Lung (tissue), 12 donors: ENCODE results near the gene BMP6. TPM values are rescaled to one million over a fixed set of nuclear protein-coding genes. Genes with fewer than 3 reads are reported as not detected.

Experiments used
- ATAC-seq: fragments of 200-7000 bp; cut with Tn5 transposase; one replicate; pipeline ENCODE4 v1.9.1; 2020; ENCODE audit warnings: moderate number of reproducible peaks; ENCODE audit not compliant: insufficient read depth, low FRiP score
- DNase-seq, 3 donors: peaks; one replicate each; pipeline ENCODE4 v3.0.0-alpha.2; 2013 to 2017
- H3K27ac ChIP-seq, 2 donors: one replicate each; pipeline ENCODE4 v1.5.1; 2013; ENCODE audit warnings: mild to moderate bottlenecking in 2 of 2, moderate library complexity in 2 of 2, control low read depth in 1 of 2, inconsistent platforms in 1 of 2, low read depth in 1 of 2, low read length in 1 of 2
- H3K27me3 ChIP-seq, 3 donors: one replicate each; pipeline ENCODE4 v1.5.1; 2013; ENCODE audit warnings: low read length in 2 of 3; ENCODE audit not compliant: control insufficient read depth in 3 of 3, insufficient read depth in 3 of 3
- H3K36me3 ChIP-seq, 4 donors: one replicate each; pipeline ENCODE4 v1.5.1; 2013; ENCODE audit warnings: low read length in 4 of 4, mild to moderate bottlenecking in 1 of 4, moderate library complexity in 1 of 4; ENCODE audit not compliant: control insufficient read depth in 4 of 4, insufficient read depth in 4 of 4
- H3K4me1 ChIP-seq, 5 donors: one replicate each; pipeline ENCODE4 v1.5.1; 2013; ENCODE audit warnings: low read length in 5 of 5, mild to moderate bottlenecking in 2 of 5, moderate library complexity in 1 of 5; ENCODE audit not compliant: control insufficient read depth in 5 of 5, insufficient read depth in 5 of 5
- H3K4me3 ChIP-seq: one replicate; pipeline ENCODE4 v1.5.1; 2013; ENCODE audit warnings: mild to moderate bottlenecking, control low read depth, moderate library complexity
- H3K9ac ChIP-seq, 2 donors: one replicate each; pipeline ENCODE4 v1.5.1; 2013; ENCODE audit warnings: low read length in 2 of 2, control low read depth in 1 of 2; ENCODE audit not compliant: insufficient read depth in 1 of 2
- H3K9me3 ChIP-seq, 4 donors: one replicate each; pipeline ENCODE4 v1.5.1; 2013; ENCODE audit warnings: low read length in 3 of 4, mild to moderate bottlenecking in 1 of 4, moderate library complexity in 1 of 4; ENCODE audit not compliant: control insufficient read depth in 4 of 4, insufficient read depth in 3 of 4
- CTCF ChIP-seq: IDR thresholded peaks from 2 replicates; pipeline ENCODE4 v1.5.1; 2012; ENCODE audit warnings: mild to moderate bottlenecking; ENCODE audit errors: control extremely low read depth, extremely low read depth
- WGBS, 2 donors: extraction: QIAGEN DNeasy Blood & Tissue Kit; methylation state at CpG; one replicate each; pipeline ENCODE4 v1.1.7; 2013; 5-methylcytosine and 5-hydroxymethylcytosine counted together
- polyA plus RNA-seq, 2 donors: library from polyadenylated mRNA; stranded (reverse); fragments of 200-250 nt; gene quantifications; one replicate each; pipeline ENCODE4 v1.2.1, GENCODE V29; 2013
- total RNA-seq, 2 donors: library from RNA; depleted of rRNA in 1 of 2; stranded (reverse); fragments of >200 nt in 1 of 2; gene quantifications; one replicate each; pipeline ENCODE4 v1.2.1, GENCODE V29; 2014 to 2021
- donor health status: control.
- donor health status: control.
- donor health status: Bipolar disorder and iron deficiency.
- donor health status: healthy.
- donor health status: DM: yes; HTN: yes; CAD: no.

BMP6 gene
- total and polyA plus RNA-seq, 4 donors, result 2.3 to 17.3 (median 10.6) TPM

- H3K9me3 ChIP-seq, result no peaks in the 10 kb centered on the region
- no peaks in the 10 kb centered on the region for H3K36me3 ChIP-seq
These were observed 51.2 kb downstream of the BMP6 start for GRCh38 chr6:7777074-7777473.

GRCh38 chr6:7781240-7781639, 55.3 kb downstream of the BMP6 start:
- ATAC-seq (no peak), DNase-seq (no peak)
- Histone ChIP-seq H3K36me3 (no peaks in the 10 kb centered on the region), H3K27me3 (no peaks in the 10 kb centered on the region), H3K4me1 (peaks cover 0 to 21% (median 7%) of the 10 kb centered on the region in 5 donors), H3K9me3 (no peaks in the 10 kb centered on the region), H3K4me3 (no peak overlapping the region), H3K27ac (no peak overlapping the region), H3K9ac (no peak overlapping the region)
- 86 to 94% methylated on average over 6 of the region's 6 CpGs for WGBS, 2 donors
- no peak for TF ChIP-seq CTCF

More at GRCh38 chr6:7777074-7777473, 51.2 kb downstream of the BMP6 start:
- TF ChIP-seq CTCF, result no peak
- Histone ChIP-seq H3K9ac (no peak overlapping the region), H3K4me3 (no peak overlapping the region), H3K27ac (no peak overlapping the region), H3K27me3 (no peaks in the 10 kb centered on the region), H3K4me1 (no peaks in the 10 kb centered on the region)
- DNase-seq (no peak), ATAC-seq (no peak)
- 85 to 87% methylated on average over 4 of the region's 4 CpGs for WGBS, 2 donors

GRCh38 chr6:7784248-7784647, 58.3 kb downstream of the BMP6 start:
- H3K4me3 ChIP-seq, result no peak overlapping the region
- WGBS, 2 donors, result 47 to 84% methylated on average over 6 of the region's 6 CpGs
- no peaks in the 10 kb centered on the region for H3K27me3 ChIP-seq
- H3K36me3 ChIP-seq, result no peaks in the 10 kb centered on the region
- no peaks in the 10 kb centered on the region for H3K9me3 ChIP-seq
- no peak for DNase-seq
- H3K4me1 ChIP-seq, result peaks cover 0 to 42% (median 7%) of the 10 kb centered on the region in 5 donors
- H3K27ac ChIP-seq, result no peak overlapping the region
- ATAC-seq, result no peak
- H3K9ac ChIP-seq, result no peak overlapping the region
- TF ChIP-seq CTCF, result no peak

- no peaks in the 10 kb centered on the region for H3K27me3 ChIP-seq
- no peak overlapping the region for H3K9ac ChIP-seq
- no peak for DNase-seq
- H3K9me3 ChIP-seq, result no peaks in the 10 kb centered on the region
- peaks cover 0 to 42% (median 7%) of the 10 kb centered on the region in 5 donors for H3K4me1 ChIP-seq
- no peak overlapping the region for H3K4me3 ChIP-seq
- ATAC-seq, result no peak
- TF ChIP-seq CTCF, result no peak
- WGBS, 2 donors, result 68 to 69% methylated on average over 2 of the region's 2 CpGs
- H3K36me3 ChIP-seq, result no peaks in the 10 kb centered on the region
- H3K27ac ChIP-seq, result no peak overlapping the region
These were observed 58.8 kb downstream of the BMP6 start for GRCh38 chr6:7784706-7785105.
